Muscle of leg (tissue), 11 donors: Measurements from ENCODE around the gene ESRRB. TPM values are rescaled to one million over a fixed set of nuclear protein-coding genes. Genes with fewer than 3 reads are reported as not detected.

Experiments used
- DNase-seq: peaks from one replicate; pipeline ENCODE4 v3.0.0; 2013
- H3K27ac ChIP-seq: one replicate; pipeline ENCODE4 v1.5.1; 2013; ENCODE audit warnings: mild to moderate bottlenecking, low read length, control low read depth
- H3K27me3 ChIP-seq: one replicate; pipeline ENCODE4 v1.6.1; 2013; ENCODE audit warnings: low read length; ENCODE audit not compliant: control insufficient read depth, insufficient read depth
- H3K36me3 ChIP-seq: one replicate; pipeline ENCODE4 v1.6.1; 2013; ENCODE audit warnings: low read length; ENCODE audit not compliant: control insufficient read depth, insufficient read depth
- H3K4me1 ChIP-seq: one replicate; pipeline ENCODE4 v1.6.1; 2013; ENCODE audit warnings: low read length; ENCODE audit not compliant: control insufficient read depth, insufficient read depth
- H3K4me3 ChIP-seq: one replicate; pipeline ENCODE4 v1.5.1; 2013; ENCODE audit warnings: low read length, control low read depth
- H3K9me3 ChIP-seq: replicated peaks from 2 replicates; pipeline ENCODE4 v1.6.1; 2013; ENCODE audit warnings: low read depth, low read length; ENCODE audit not compliant: control insufficient read depth
- WGBS: methylation state at CpG from one replicate; pipeline ENCODE4 v1.1.5; 2013; ENCODE audit warnings: missing lambda C conversion rate; ENCODE audit not compliant: insufficient coverage; 5-methylcytosine and 5-hydroxymethylcytosine counted together
- polyA plus RNA-seq, 8 donors: library from polyadenylated mRNA; unstranded; fragments of 120-200 nt; gene quantifications; one replicate each; pipeline versions ENCODE4 v1.2.1 to v1.2.3, GENCODE V29; 2013; ENCODE audit warnings: inconsistent platforms in 1 of 8, low replicate concordance in 1 of 8; ENCODE audit not compliant: insufficient read length in 8 of 8, insufficient read depth in 1 of 8
- total RNA-seq: library from RNA; stranded (reverse); fragments of 120-200 nt; gene quantifications from one replicate; pipeline ENCODE4 v1.2.4, GENCODE V29; 2013

ESRRB gene
- total and polyA plus RNA-seq, 9 donors, result 1.9 to 3.8 (median 3.3) TPM

GRCh38 chr14:76439237-76439775 is 63.4 kb downstream of the ESRRB start:
- H3K27ac ChIP-seq, result no peak overlapping the region
- WGBS, result 93% methylated on average over 33 of the region's 33 CpGs
- H3K36me3 ChIP-seq, result no peaks in the 10 kb centered on the region
- no peak for DNase-seq
- H3K4me1 ChIP-seq, result peaks cover under 1% of the 10 kb centered on the region
- H3K4me3 ChIP-seq, result no peak overlapping the region
- no peaks in the 10 kb centered on the region for H3K9me3 ChIP-seq
- peaks cover 2% of the 10 kb centered on the region for H3K27me3 ChIP-seq

GRCh38 chr14:76446486-76446885 is 70.5 kb downstream of the ESRRB start:
- Histone ChIP-seq H3K4me3 (no peak overlapping the region), H3K4me1 (no peaks in the 10 kb centered on the region), H3K27me3 (peaks cover 8% of the 10 kb centered on the region), H3K36me3 (no peaks in the 10 kb centered on the region), H3K27ac (no peak overlapping the region), H3K9me3 (no peaks in the 10 kb centered on the region)
- DNase-seq, result no peak
- WGBS, result 50% methylated on average over 1 of the region's 2 CpGs

GRCh38 chr14:76446921-76447320 is 71.0 kb downstream of the ESRRB start:
- DNase-seq, result no peak
- Histone ChIP-seq H3K27ac (no peak overlapping the region), H3K9me3 (no peaks in the 10 kb centered on the region), H3K36me3 (no peaks in the 10 kb centered on the region), H3K4me3 (no peak overlapping the region), H3K27me3 (peaks cover 8% of the 10 kb centered on the region), H3K4me1 (no peaks in the 10 kb centered on the region)
- 55% methylated on average over 7 of the region's 7 CpGs for WGBS

GRCh38 chr14:76450476-76450875 is 74.5 kb downstream of the ESRRB start:
- DNase-seq, result no peak
- H3K4me1 ChIP-seq, result no peaks in the 10 kb centered on the region
- H3K36me3 ChIP-seq, result no peaks in the 10 kb centered on the region
- no peak overlapping the region for H3K4me3 ChIP-seq
- no peak overlapping the region for H3K27ac ChIP-seq
- WGBS, result 48% methylated on average over 3 of the region's 4 CpGs
- peaks cover 8% of the 10 kb centered on the region for H3K27me3 ChIP-seq
- H3K9me3 ChIP-seq, result no peaks in the 10 kb centered on the region

DNA sequence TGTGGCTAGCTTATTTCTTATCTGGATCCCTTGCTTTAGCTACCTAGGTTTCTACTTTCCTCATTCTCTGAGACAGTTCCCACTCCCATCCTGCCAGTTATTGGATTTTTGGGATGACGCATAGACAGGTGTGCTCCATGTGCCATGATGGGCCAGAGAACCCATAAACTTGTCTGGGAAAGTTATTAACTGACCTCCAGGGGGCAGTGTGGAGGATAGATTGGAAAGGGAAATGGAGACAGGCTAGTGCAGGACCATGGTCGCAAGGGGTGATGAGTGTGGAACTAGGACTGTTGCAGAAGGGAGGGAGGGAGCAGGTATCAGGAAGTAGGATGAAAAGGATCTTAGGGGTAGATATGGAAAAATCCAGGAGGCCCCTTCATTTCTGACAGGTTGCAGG is 80.3 kb downstream of the ESRRB start:
- Histone ChIP-seq H3K9me3 (no peaks in the 10 kb centered on the region), H3K36me3 (no peaks in the 10 kb centered on the region), H3K4me3 (no peak overlapping the region), H3K4me1 (peaks cover 13% of the 10 kb centered on the region), H3K27me3 (peaks cover 2% of the 10 kb centered on the region), H3K27ac (no peak overlapping the region)
- WGBS, result 19% methylated on average over 1 of the region's 2 CpGs
- DNase-seq, result peak; percentile 38

- 21% methylated on average over 3 of the region's 9 CpGs for WGBS
- Histone ChIP-seq H3K27ac (no peak overlapping the region), H3K4me1 (peaks cover 13% of the 10 kb centered on the region), H3K27me3 (peaks cover 2% of the 10 kb centered on the region), H3K36me3 (no peaks in the 10 kb centered on the region), H3K4me3 (no peak overlapping the region), H3K9me3 (no peaks in the 10 kb centered on the region)
- DNase-seq, result peak; percentile 61
These were observed 81.1 kb downstream of the ESRRB start for GRCh38 chr14:76456891-76457586.

GRCh38 chr14:76457841-76458240 is 81.9 kb downstream of the ESRRB start:
- H3K27me3 ChIP-seq, result peaks cover 2% of the 10 kb centered on the region
- DNase-seq, result no peak
- H3K4me1 ChIP-seq, result peaks cover 13% of the 10 kb centered on the region
- no peak overlapping the region for H3K4me3 ChIP-seq
- no peak overlapping the region for H3K27ac ChIP-seq
- 79% methylated on average over 4 of the region's 5 CpGs for WGBS
- no peaks in the 10 kb centered on the region for H3K36me3 ChIP-seq
- no peaks in the 10 kb centered on the region for H3K9me3 ChIP-seq

GRCh38 chr14:76461886-76462285 is 85.9 kb downstream of the ESRRB start:
- H3K9me3 ChIP-seq, result no peaks in the 10 kb centered on the region
- peaks cover 4% of the 10 kb centered on the region for H3K4me1 ChIP-seq
- H3K27me3 ChIP-seq, result peaks cover 5% of the 10 kb centered on the region
- WGBS, result 100% methylated on average over 2 of the region's 4 CpGs
- no peak overlapping the region for H3K27ac ChIP-seq
- no peak for DNase-seq
- H3K4me3 ChIP-seq, result no peak overlapping the region
- no peaks in the 10 kb centered on the region for H3K36me3 ChIP-seq

GRCh38 chr14:76462330-76462729 is 86.4 kb downstream of the ESRRB start:
- Histone ChIP-seq H3K27ac (no peak overlapping the region), H3K36me3 (no peaks in the 10 kb centered on the region), H3K4me3 (no peak overlapping the region), H3K9me3 (no peaks in the 10 kb centered on the region), H3K27me3 (peaks cover 5% of the 10 kb centered on the region), H3K4me1 (no peaks in the 10 kb centered on the region)
- no peak for DNase-seq
- 86% methylated on average over 10 of the region's 11 CpGs for WGBS

DNA sequence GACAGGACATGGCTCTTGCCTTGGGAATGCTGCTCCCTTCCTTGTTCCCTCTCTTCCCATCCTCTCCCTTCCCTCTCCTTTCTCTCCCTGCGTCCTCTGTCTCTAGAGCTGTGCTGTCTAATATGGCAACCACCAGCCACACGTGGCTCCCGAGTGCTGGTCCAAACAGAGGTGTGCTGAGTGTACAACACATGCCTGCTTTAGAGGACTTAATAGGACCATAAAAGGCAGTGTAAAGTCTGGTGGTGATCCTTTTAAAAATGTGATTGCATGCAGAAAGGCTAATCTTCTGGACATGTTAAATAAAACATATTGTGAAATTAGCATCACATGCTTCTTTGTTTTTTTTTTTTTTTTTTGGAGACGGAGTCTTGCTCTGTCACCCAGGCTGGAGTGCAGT is 87.2 kb downstream of the ESRRB start:
- Histone ChIP-seq H3K27me3 (peaks cover 5% of the 10 kb centered on the region), H3K27ac (no peak overlapping the region), H3K9me3 (no peaks in the 10 kb centered on the region), H3K36me3 (no peaks in the 10 kb centered on the region), H3K4me3 (no peak overlapping the region), H3K4me1 (peaks cover 7% of the 10 kb centered on the region)
- no CpG with 5 or more reads among the region's 4 CpGs for WGBS
- DNase-seq, result no peak
